Common myeloid progenitor, CD34-positive (primary cell): Measurements from ENCODE around the gene HTR7. TPM values are rescaled to one million over a fixed set of nuclear protein-coding genes. Genes with fewer than 3 reads are reported as not detected.
"Not testable (repeated sequence)": the region's sequence is repeated elsewhere in the genome, so short reads cannot be mapped to it uniquely, and the experiment has no call there.

Source experiments
- CTCF ChIA-PET: fragments of 350-600 bp; sonication (Branson Sonifier 250); formaldehyde crosslinking; loops from one replicate; lab custom pipeline; 2021; ENCODE audit warnings: antibody characterized with exemption; lab: Charles Lee
- POLR2A ChIA-PET: fragments of 350-600 bp; sonication (Branson Sonifier 250); formaldehyde crosslinking; loops from one replicate; lab custom pipeline; 2021; ENCODE audit warnings: antibody characterized with exemption; lab: Charles Lee
- DNase-seq, 3 donors: peaks; one replicate each; pipeline versions ENCODE4 v3.0.0 to v3.0.0-alpha.2; 2013
- H3K27ac ChIP-seq, 2 experiments: 1 replicate in 1 of 2; 2 replicates in 1 of 2; pipeline ENCODE4 v1.7.0; 2013; ENCODE audit warnings: inconsistent platforms in 2 of 2, low read length in 2 of 2, mild to moderate bottlenecking in 2 of 2, low read depth in 1 of 2, moderate library complexity in 1 of 2; ENCODE audit not compliant: severe bottlenecking in 2 of 2, insufficient read depth in 1 of 2, poor library complexity in 1 of 2
- H3K27me3 ChIP-seq, 5 experiments: replicated peaks in 2 of 5; 1 replicate in 3 of 5; 2 replicates in 2 of 5; pipeline versions ENCODE4 v1.6.1 to v1.7.0; 2013; ENCODE audit warnings: low read length in 4 of 5, mild to moderate bottlenecking in 2 of 5, moderate library complexity in 2 of 5, inconsistent platforms in 1 of 5; ENCODE audit not compliant: insufficient read depth in 5 of 5, control insufficient read depth in 4 of 5
- H3K36me3 ChIP-seq, 4 experiments: 1 replicate in 2 of 4; 2 replicates in 2 of 4; pipeline versions ENCODE4 v1.6.1 to v1.7.0; 2013; ENCODE audit warnings: low read length in 3 of 4, control low read depth in 1 of 4, mild to moderate bottlenecking in 1 of 4; ENCODE audit not compliant: control insufficient read depth in 4 of 4, insufficient read depth in 4 of 4
- H3K4me1 ChIP-seq, 4 experiments: 1 replicate in 3 of 4; 2 replicates in 1 of 4; pipeline versions ENCODE4 v1.6.1 to v1.7.1; 2013; ENCODE audit warnings: low read length in 3 of 4, mild to moderate bottlenecking in 3 of 4, control low read depth in 1 of 4, inconsistent platforms in 1 of 4, moderate library complexity in 1 of 4; ENCODE audit not compliant: control insufficient read depth in 4 of 4, insufficient read depth in 4 of 4; ENCODE audit errors: control extremely low read depth in 1 of 4
- H3K4me3 ChIP-seq, 7 experiments: 1 replicate in 4 of 7; 2 replicates in 3 of 7; pipeline versions ENCODE4 v1.5.1 to v1.7.0; 2013; ENCODE audit warnings: mild to moderate bottlenecking in 7 of 7, low read length in 6 of 7, moderate library complexity in 6 of 7, inconsistent platforms in 2 of 7, low read depth in 2 of 7, control low read depth in 1 of 7; ENCODE audit not compliant: insufficient read depth in 4 of 7, control insufficient read depth in 1 of 7; ENCODE audit errors: extremely low read depth in 1 of 7
- H3K9me3 ChIP-seq, 5 experiments: 1 replicate in 4 of 5; 2 replicates in 1 of 5; pipeline versions ENCODE4 v1.6.1 to v1.7.1; 2013; ENCODE audit warnings: low read length in 4 of 5, mild to moderate bottlenecking in 2 of 5, inconsistent platforms in 1 of 5, low read depth in 1 of 5, moderate library complexity in 1 of 5; ENCODE audit not compliant: control insufficient read depth in 4 of 5, insufficient read depth in 2 of 5; ENCODE audit errors: control extremely low read depth in 1 of 5
- WGBS: methylation state at CpG from one replicate; pipeline ENCODE4 v1.1.5; 2013; ENCODE audit not compliant: insufficient coverage; 5-methylcytosine and 5-hydroxymethylcytosine counted together
- polyA plus RNA-seq: library from polyadenylated mRNA; unstranded; fragments of 120-200 nt; gene quantifications from one replicate; pipeline ENCODE4 v1.2.1, GENCODE V29; 2013

The HTR7 gene
- polyA plus RNA-seq, result 0.07 TPM

DNA sequence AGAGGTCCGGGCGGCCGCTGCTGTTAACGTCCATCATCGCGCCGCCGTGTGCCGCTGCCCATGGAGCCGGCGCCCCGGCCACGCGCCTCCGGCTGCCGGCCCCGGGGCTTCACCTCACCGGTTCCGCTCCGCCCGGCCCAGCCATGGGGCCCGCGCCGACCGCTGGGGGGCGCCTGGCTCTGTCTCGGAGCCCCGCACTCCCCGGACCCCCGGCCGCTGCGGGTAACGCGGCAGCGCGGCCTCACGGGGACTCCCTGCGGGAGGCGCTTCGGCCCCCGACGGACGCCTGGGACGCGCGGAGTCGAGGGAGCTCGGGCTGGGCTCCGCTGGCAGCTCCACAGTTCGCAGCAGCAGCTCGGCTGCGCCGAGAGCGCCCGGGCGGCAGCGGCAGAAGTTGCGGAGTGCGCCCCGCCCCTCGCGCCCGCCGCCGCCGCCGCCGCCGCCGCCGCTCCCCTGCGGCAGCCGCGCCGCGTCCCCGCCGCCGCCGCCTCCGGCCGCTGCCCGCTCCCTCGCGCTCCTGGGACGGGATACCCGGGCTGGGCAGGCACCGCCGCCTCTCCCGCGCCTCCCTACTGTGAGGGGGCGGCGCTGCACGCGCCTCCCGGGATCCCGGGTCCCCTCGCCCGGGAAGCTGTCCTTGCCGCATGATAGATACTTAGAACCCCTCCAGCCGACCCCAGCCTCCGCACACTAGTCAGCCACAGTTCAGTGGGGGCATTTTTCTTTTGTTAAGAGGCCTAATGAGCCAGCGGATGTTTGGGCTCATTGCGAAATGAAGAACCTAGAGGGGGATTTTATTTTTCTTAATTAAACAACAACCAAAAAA lies at the start of gene HTR7:
Gene HTR7 (minus strand): TSS at position 405 of the 826 bp plus-strand sequence. CDS start 368 bp downstream, at position 37.
- H3K4me3 ChIP-seq, result peak within 1 kb of the TSS; percentile 53 to 86 (median 77)

DNA sequence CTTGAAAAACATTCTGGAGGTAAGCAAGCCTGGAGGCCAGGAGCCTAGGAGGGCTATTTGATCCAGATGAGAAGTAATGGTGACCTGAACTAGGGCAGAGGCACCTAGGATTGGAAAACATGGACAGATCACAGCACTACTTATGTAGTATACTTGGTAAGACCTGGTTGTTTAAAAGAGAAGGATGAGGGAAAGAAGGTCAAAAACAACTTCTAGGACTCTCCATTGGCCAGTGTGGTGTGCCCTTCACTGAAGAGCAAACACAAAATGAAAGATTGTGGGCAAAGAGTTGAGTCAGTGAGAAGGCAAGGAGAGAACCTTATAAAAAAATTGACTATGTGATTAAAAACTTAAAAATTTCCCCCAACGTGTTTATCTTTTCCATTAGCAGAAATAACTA lies 48.8 kb upstream of the HTR7 start:
- WGBS, result no CpG with 5 or more reads among the region's 1 CpG
- DNase-seq, result no peak
- no peak overlapping the region for H3K4me3 ChIP-seq
- H3K36me3 ChIP-seq, result peaks cover 0 to 23% (median 14%) of the 10 kb centered on the region in 4 experiments
- POLR2A ChIA-PET, result no interaction called here
- CTCF ChIA-PET, result no interaction called here
- H3K27me3 ChIP-seq, result no peaks in the 10 kb centered on the region
- H3K27ac ChIP-seq, result no peak overlapping the region
- no peaks in the 10 kb centered on the region for H3K9me3 ChIP-seq
- H3K4me1 ChIP-seq, result no peaks in the 10 kb centered on the region

More for the DNA sequence above, at the start of gene HTR7:
- Histone ChIP-seq H3K4me1 (peaks cover 0 to 14% (median 12%) of the 10 kb centered on the region in 4 experiments), H3K27me3 (peaks cover 16 to 40% (median 34%) of the 10 kb centered on the region in 5 experiments), H3K27ac (no peak within 1 kb of the TSS), H3K36me3 (no peaks in the 10 kb centered on the region), H3K9me3 (no peaks in the 10 kb centered on the region)
- WGBS, result under 1% methylated on average over 81 of the region's 104 CpGs
- peak; percentile 43 to 76 (median 72) for DNase-seq
- ChIA-PET POLR2A (no interaction called here), CTCF (interaction anchor here (1.1 to 11.0 kb wide), 4 partner anchors 10 to 106 kb away, joined by 3 to 168 read pairs (median 3); partner anchors contain the start of gene RPP30)

GRCh38 chr10:90905925-90906324 lies 48.1 kb upstream of the HTR7 start:
- H3K4me3 ChIP-seq, result no peak overlapping the region
- peaks cover 5 to 27% (median 14%) of the 10 kb centered on the region in 4 experiments for H3K36me3 ChIP-seq
- no peak overlapping the region for H3K27ac ChIP-seq
- H3K27me3 ChIP-seq, result no peaks in the 10 kb centered on the region
- 95% methylated on average over 1 of the region's 1 CpG for WGBS
- DNase-seq, result no peak
- no peaks in the 10 kb centered on the region for H3K4me1 ChIP-seq
- no peaks in the 10 kb centered on the region for H3K9me3 ChIP-seq
- POLR2A ChIA-PET, result no interaction called here
- CTCF ChIA-PET, result interaction anchor here (0.6 kb wide), 2 partner anchors 26 to 345 kb away, joined by 3 to 4 read pairs; no protein-coding TSS in a partner anchor

DNA sequence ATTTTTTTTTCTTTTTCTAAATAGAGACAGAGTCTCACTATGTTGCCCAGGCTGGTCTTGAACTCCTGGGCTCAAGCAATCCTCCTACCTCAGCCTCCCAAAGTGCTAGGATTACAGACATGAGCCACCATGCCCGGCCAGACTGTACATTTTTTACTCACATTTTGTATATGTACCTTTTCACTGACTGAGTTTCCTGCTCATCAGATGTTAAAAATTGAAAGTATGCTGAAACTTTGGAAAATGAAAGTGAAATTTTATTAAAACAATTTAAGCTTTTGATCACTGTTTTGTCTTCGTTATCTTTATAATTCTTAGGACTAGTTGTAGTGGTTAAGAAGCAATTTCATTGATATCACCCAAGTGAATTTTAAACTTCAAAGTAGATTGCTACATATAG lies 39.1 kb upstream of the HTR7 start:
- H3K27ac ChIP-seq, DNase-seq, POLR2A ChIA-PET, H3K4me3 ChIP-seq, H3K9me3 ChIP-seq, H3K27me3 ChIP-seq, H3K4me1 ChIP-seq, CTCF ChIA-PET: not testable (repeated sequence)
- peaks cover 12 to 59% (median 34%) of the 10 kb centered on the region in 4 experiments for H3K36me3 ChIP-seq
- WGBS, result no CpG with 5 or more reads among the region's 2 CpGs

GRCh38 chr10:90893190-90893589 lies 35.4 kb upstream of the HTR7 start:
- ChIA-PET POLR2A (no interaction called here), CTCF (interaction anchor here (1.0 to 1.6 kb wide), 4 partner anchors 13 to 143 kb away, joined by 3 to 4 read pairs (median 4); no protein-coding TSS in a partner anchor)
- no peak for DNase-seq
- no peaks in the 10 kb centered on the region for H3K27me3 ChIP-seq
- WGBS, result 96% methylated on average over 3 of the region's 3 CpGs
- H3K36me3 ChIP-seq, result peaks cover 25 to 69% (median 43%) of the 10 kb centered on the region in 4 experiments
- no peaks in the 10 kb centered on the region for H3K4me1 ChIP-seq
- H3K9me3 ChIP-seq, result no peaks in the 10 kb centered on the region
- no peak overlapping the region for H3K4me3 ChIP-seq
- H3K27ac ChIP-seq, result no peak overlapping the region

GRCh38 chr10:90890347-90890746 lies 32.5 kb upstream of the HTR7 start:
- Histone ChIP-seq H3K4me3 (no peak overlapping the region), H3K36me3 (peaks cover 25 to 83% (median 52%) of the 10 kb centered on the region in 4 experiments), H3K27me3 (no peaks in the 10 kb centered on the region), H3K9me3 (no peaks in the 10 kb centered on the region), H3K4me1 (no peaks in the 10 kb centered on the region), H3K27ac (no peak overlapping the region)
- POLR2A ChIA-PET, result no interaction called here
- CTCF ChIA-PET, result no interaction called here
- WGBS, result no CpG with 5 or more reads among the region's 2 CpGs
- DNase-seq, result no peak

DNA sequence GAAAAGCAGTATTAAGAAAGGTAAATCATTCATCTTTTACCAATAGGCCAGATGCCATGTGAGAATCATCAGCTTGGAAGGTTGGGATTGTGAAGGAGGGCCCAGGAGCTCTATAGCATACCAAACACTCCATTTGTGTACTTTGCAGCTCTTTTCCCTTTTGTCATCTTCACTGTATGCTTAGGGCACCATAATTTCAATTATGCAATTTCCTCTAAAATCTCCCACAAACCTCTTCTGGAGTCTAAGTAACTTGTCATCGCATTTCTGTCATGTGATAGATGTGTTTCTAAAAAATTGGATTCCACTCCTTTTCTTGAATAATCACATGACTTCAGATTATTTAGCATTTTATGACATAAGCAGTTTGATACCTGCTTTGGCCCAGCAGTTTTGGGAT lies 31.8 kb upstream of the HTR7 start:
- no peak for DNase-seq
- no peaks in the 10 kb centered on the region for H3K4me1 ChIP-seq
- no CpG with 5 or more reads among the region's 1 CpG for WGBS
- ChIA-PET POLR2A (no interaction called here), CTCF (interaction anchor here (1.2 kb wide), 1 partner anchor 22 kb away, joined by 4 read pairs; no protein-coding TSS in a partner anchor)
- no peaks in the 10 kb centered on the region for H3K9me3 ChIP-seq
- no peak overlapping the region for H3K27ac ChIP-seq
- H3K27me3 ChIP-seq, result no peaks in the 10 kb centered on the region
- H3K4me3 ChIP-seq, result no peak overlapping the region
- peaks cover 25 to 82% (median 53%) of the 10 kb centered on the region in 4 experiments for H3K36me3 ChIP-seq
